Measurements from ENCODE around the gene ZNF655.
A peak's percentile ranks its signal among the peaks of the same experiment; 100 is the strongest.

ZNF655 gene

GRCh38 chr7:99615989-99616358 is 57.5 kb downstream of the ZNF655 start:
- no peak for DNase-seq

DNA sequence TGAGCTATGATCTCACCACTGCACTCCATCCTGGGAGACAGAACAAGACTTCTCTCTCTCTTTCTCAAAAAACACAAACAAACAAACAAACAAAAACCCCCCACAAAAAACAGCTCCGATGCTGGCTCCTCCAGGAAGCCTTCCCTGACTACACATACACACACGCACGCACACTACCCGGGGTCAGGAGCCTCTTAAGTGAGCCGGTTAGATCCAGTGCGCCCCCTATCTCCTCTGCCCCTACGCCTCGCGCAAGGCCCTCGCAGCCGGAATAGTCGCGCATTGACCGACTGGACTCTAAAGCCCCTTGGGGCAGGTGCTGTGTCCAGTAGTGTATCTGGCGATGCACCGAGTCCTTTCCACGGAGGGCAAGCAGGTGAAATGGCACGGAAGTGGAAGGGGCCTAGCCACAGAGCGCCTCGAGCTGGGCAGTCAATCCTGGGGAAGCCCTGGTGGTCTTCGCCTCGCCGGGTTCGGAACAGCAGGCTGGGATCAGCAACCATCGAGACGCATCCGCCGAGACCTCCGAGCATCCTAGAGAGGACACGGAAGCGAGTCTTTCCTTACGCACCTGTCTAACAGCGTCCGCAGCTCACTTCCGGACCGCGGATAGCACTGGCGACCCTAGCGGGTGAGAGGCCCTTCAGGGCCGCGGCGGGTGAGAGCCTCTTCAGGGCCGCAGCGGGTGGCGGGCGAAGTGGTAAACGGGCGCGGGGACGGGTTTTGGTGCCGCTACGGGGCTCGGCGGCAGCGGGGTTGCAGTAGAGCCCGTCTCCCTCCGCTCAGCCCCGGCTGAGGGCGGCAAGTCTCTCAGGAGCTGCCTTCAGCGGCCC is 58.1 kb downstream of the ZNF655 start, which contains the start of gene ZSCAN25:
Gene ZSCAN25 (plus strand): TSS at position 588 of the 833 bp plus-strand sequence. CDS start 2,661 bp downstream, outside the sequence.
- peak; percentile 91 to 92 for DNase-seq

GRCh38 chr7:99617192-99617781 is 58.8 kb downstream of the ZNF655 start:
- no peak for DNase-seq

DNA sequence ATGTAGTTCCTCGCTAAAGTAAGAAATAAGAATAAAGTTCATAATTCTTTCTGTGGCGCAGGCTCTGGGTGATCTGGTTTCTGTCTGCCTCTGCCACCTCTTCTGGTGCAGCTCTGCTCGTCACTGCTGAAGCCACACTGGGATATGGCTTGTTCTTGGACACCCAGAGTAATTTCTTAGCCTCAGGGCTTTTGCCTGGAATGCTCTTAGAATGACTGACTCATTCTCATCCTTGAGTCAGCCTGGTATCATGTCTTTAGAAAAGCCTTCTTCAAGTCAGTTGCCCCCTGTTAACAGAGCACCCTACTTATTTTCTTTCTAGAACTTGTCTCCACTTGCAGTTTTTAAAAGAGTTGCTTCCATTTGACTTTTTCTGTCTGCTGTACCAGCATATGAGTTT is 60.3 kb downstream of the ZNF655 start:
- no peak for DNase-seq

DNA sequence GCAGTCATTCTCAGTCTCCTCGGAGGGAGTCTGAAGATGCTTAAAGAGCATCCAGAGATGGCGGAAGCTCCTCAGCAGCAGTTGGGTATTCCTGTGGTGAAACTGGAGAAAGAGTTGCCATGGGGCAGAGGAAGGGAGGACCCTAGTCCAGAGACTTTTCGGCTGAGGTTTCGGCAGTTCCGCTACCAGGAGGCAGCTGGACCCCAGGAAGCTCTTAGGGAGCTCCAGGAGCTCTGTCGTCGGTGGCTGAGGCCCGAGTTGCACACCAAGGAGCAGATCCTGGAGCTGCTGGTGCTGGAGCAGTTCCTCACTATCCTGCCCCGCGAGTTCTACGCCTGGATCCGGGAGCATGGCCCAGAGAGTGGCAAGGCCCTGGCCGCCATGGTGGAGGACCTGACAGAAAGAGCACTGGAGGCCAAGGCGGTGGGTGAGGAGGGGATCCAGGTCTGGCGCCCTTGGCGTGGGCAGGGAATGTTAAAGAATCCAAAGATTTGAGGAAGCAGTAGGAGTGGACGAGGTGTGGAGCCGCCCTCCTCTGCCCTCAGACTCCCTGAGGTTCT is 61.2 kb downstream of the ZNF655 start:
- DNase-seq, result no peak

DNA sequence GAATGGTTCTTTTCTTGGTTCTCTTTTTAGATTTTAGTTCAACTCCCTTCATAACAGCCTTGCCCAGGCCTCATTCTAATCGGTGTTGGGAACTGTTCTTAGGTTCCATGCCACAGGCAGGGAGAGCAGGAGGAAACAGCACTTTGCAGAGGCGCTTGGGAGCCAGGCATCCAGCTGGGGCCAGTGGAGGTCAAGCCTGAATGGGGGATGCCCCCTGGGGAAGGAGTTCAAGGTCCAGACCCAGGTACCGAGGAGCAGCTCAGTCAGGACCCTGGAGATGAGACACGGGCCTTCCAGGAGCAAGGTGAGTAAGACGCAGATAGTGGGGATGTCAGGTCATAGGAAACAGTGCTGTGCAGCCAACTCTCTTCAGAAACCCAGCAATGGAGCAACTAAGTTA is 62.8 kb downstream of the ZNF655 start:
- no peak for DNase-seq

GRCh38 chr7:99622596-99622995 is 64.2 kb downstream of the ZNF655 start:
- no peak for DNase-seq

- peak; percentile 55 to 56 for DNase-seq
Measured at GRCh38 chr7:99623091-99623693, 64.8 kb downstream of the ZNF655 start.

GRCh38 chr7:99623702-99624447 is 65.4 kb downstream of the ZNF655 start:
- peak; percentile 57 to 65 for DNase-seq

- DNase-seq, result peak; percentile 81
Measured at GRCh38 chr7:99624484-99624883, 66.0 kb downstream of the ZNF655 start.

GRCh38 chr7:99625321-99625720 is 66.9 kb downstream of the ZNF655 start:
- no peak for DNase-seq

- no peak for DNase-seq
Measured at GRCh38 chr7:99625961-99626360, 67.5 kb downstream of the ZNF655 start.

All from activated T-cell treated with anti-CD3 and anti-CD28 coated beads, Interleukin-2, amount 50 U/mL, for 48 hours (primary cell).